Stimulated activated CD4-positive, alpha-beta T cell treated with anti-CD3 and anti-CD28 coated beads, Interleukin-1b, Interleukin-23, amount 100 ng/mL, for 1 hour (primary cell): ENCODE data around the gene HLA-DMA.
A peak's percentile ranks its signal among the peaks of the same experiment; 100 is the strongest.

Experiments
- DNase-seq, 2 donors: peaks; one replicate each; pipeline ENCODE4 v3.0.0-alpha.2; 2020; ENCODE audit warnings: low read depth in 2 of 2

Gene HLA-DMA

DNA sequence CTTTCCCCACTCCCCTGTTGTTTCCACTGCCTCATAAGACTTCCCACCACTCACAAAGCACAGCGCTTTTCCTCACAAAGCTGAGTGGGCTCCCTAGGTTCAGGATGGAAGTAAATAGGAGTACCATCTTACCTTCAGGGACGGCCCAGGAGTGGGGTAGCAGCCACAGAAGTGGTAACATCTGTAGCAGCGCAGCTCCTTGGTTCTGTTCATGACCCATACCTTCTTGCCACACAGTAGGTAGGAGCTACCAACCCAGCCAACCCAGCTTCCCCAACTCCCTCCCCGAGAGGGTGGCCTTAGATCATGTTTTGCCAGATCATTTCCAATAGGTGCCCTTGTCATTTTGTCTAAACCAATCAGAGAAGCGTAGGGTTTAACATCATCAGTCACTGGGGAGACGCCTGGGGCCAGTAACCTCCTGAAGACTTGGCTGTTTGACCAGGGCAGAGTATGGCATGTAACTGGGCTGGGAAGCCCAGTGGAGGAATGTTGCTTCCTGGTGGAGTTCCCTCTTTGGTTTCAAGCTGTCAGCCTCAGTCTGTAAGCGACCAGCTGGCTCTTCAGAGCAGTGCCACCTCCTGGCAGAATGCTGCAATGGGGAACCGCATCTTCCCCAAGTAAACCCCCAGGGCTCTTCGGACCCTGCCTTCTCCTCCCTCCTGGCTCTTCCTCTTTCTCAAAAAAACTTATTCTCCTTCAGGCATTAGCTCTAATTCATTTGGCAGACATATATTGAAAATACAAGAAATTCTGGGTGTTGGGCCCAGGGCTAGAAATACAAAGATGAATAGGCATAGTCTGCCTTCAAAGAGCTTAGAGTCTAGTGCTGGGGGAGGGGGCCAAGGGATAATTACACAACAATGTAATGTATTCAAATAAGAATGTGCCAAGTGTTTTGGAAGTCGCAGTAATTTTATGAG, at the start of gene HLA-DMA:
Gene HLA-DMA, minus strand, starts transcription at position 281 of the 923 bp plus-strand sequence. Its CDS starts 61 bp downstream, at position 220.
- peak in 1 of 2 donors; percentile 35 for DNase-seq

DNA sequence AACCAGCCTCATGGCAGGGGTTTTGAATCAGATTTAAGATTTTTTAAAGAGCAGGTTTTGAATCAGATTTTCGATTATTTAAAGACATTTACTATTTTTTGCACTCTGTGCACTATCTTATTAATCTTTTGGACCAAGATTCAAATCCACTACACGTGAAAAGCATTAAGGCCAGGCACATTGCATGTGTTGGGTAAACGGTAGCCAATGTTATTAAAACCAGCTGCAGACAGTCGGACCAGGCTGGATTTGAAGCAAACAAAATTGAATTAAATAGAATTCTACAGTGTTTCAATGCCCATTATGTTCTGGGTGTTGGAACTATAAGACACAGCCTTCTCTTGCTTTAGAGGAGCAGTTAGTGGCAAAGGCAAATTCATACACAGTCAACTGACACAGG, 48.8 kb upstream of the HLA-DMA start:
- no peak for DNase-seq

DNA sequence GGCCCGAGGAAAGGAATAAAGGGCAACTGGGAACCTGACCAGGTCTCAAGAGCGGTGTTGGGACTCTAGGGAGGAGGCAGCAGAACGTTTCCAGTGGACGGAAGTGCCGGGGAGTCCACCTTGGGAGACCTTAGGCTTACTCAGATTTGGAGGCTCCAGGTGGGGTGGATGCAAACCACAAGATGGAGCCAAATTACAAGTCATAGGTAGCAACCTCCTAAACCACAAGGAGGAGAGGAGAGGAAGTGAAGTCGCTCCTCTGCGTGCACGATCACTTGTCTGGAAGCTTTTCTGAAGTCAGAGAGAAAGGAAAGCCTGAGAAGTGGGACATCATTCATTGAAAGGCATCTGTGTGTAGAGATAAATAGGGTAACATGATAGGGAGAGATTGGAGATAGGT, 47.2 kb upstream of the HLA-DMA start:
- DNase-seq: no peak

DNA sequence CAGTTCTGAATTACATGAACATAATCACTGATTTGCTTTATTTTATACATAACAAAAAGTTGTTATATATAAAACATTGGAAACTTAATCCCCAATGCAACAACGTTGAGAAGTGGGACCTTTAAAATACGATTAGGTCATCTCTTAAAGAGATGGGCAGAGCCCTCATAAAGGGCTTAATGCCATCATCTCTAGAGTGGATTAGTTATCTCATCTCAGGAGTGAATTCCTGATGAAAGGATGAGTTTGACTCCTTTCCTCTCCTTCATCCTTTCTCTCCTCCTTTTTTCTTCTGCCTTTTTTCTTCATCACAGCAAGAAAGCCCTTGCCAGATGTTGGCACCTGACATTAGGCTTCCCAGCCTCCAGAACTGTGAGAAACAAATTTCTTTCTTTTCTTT, 42.6 kb upstream of the HLA-DMA start:
- no peak for DNase-seq

DNA sequence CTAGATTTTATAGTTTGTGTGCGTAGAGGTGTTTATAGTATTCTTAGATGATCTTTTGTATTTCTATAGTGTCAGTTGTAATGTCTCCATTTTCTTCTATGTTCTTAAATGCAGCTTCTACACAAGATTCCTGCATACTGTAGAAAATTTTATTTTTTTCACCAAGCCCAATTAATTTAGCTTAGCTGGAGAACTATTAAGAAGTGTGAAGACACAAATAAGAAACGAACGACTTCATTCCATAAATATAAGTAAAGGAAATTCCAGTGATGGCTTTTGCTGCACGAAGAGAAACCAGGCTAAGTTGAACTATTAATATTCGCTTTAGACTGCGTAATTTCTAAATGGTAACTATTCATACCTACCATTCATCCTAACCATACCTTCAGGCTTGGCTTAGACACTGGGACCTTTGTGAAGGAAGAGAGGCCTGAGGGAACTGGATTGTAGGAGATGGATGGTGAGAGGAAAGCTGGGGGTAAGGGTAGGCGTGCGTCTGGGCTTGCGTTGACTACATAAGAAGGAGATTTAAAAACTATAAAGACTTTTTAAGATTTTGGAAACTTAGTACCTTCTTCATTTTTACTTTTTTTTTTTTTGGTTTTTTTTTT, 40.6 kb upstream of the HLA-DMA start:
- DNase-seq: no peak

DNA sequence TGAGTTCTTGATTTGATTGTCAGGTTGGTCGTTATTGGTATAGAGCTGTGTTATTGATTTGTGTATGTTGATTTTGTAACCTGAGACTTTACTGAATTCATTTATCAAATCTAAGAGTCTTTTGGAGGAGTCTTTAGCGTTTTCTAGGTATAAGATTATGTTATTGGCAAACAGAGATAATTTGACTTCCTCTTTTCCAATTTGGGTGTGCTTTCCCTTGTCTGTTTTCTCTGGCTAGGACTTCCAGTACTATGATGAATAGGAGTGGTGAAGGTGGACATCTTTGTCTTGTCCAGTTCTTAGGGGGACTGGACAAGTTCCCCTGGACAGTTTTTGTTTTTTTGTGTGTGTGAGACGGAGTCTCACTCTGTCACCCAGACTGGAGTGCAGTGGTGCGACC, 39.1 kb upstream of the HLA-DMA start:
- no peak for DNase-seq

DNA sequence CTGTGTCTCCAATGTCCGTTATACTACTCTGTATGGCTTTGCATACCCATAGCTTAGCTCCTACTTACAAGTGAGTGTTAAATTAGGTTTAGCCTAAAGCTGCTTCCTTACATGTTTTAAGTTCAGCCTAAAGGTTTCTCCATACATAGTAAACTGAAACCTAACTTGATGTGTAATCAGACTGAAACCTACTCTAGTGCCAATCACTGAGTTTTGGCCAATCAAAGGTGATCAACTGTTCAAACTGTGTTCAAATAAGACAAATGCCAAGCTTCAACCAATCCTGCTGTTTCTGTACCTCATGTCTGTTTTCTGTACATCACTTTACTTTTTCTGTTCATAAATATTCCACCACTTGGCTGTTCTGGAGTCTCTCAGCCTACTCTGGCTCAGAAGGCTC, 36.5 kb upstream of the HLA-DMA start:
- no peak for DNase-seq

DNA sequence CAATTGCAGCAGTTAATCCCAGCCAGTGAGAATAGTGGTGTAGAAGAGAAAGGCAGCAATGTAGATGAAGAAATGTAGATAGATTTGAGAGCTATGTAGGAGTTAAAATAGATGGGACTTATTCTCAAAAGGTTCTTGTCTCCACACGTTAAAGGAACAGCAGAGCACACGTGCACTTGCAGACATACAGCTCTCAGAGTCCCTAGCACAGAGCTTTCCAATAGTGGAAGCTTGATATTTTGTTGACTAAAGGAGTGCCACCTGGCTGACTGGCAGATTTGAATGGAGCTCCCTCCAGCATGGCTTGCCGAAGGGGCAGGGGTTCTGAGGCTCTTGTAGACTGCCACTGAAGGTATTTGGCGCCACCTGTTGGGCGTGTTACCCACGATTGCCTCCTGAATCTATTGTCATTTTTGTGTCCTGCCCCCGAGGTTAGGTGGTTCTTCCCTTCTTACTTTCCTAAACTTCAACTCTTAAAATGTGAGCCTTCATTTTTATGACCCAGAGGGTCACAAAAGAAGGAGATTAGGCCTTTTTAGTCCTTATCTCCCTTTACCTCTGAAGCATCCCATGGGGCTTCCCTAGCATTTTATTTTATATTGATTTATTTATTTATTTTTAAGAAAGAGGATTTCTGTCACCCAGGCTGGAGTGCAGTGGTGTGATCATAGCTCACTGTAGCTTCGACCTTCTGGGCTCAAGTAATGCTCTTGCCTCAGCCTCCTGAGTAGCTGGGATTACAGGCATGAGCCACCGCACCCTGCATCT, 31.9 kb upstream of the HLA-DMA start:
- peak; percentile 84 to 90 for DNase-seq

DNA sequence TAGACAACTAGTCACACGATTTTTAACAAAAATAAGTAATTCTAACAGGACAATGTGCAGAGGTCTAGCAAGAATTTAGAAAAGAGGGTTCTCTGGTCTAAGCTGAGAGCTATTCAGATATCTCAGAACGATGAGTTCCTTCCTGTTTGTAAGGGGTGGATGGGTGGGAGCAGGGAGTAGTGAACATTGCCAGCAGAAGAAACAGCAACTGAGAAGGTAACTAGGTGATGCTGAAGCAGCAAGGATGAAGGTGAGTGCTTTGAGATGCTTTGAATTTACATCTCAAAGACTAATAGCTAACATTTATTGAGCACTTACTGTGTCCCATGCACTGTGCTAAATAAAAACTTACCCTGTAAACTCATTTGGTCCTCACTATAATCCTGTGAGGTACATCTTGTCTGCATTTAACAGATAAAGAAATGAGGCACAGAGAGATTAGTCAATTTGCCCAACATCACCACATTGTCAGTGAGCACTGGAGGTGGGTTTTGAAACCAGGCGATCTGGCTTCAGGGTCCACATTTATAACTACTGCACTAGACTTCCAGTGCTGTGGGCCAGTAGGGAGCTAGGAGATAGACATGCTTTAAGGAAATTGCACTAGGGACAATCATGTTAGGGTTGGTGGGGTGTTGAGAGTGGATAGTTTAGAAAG, 31.2 kb upstream of the HLA-DMA start:
- DNase-seq: no peak

DNA sequence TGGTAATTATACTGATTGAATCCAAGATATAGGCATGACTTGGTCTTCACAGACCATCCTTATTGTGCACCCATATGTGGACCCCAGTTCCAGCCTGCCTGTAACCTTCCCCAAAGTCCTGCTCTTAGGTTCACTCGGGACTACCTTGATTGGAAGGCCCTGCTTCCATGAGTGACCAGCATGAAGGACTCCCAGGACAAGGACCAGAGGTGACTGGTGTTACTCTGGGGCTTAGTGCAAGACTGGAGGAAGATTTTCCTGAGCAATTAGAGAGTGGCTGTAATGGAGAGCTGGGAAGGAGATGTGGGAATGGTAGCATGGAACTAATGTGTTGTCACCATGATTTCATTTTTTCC, 30.6 kb upstream of the HLA-DMA start:
- DNase-seq: no peak

DNA sequence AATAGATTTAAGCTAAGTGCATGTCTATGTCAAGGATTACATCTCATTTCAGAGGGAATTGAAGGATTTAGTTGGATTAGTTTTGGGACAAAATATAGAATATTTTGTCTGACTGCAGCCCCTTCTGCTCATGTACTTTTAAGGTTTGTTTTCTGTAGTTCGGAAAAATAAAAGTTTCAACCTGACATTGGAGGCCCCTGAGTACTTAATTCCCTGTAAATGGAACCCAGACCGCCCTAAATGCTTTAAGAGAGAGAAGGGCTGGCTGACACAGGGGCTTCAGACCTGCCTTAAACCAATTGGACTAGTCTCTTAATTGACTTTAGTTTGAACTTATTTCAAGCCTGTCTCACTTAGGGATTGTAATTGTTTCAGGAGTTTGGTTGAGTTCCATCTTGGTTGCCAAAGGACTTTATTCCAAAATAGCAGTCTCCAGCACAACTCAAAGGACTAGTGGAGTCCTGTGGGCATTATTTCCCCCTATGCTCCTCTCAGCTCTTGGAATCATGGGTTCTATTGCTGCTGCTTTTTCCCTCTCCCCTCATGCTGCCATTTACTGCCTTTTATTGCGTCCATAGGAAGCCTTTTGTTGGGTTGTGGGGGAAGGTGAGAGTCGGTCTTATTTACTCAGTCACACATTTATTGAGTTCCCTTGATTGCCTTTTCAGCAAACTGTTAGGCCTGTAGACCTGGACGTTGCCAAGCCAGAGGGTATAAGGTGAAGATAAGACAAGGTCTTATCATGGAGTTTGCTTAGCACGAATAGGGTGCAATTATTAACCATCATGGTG, 30.0 kb upstream of the HLA-DMA start:
- DNase-seq: no peak

DNA sequence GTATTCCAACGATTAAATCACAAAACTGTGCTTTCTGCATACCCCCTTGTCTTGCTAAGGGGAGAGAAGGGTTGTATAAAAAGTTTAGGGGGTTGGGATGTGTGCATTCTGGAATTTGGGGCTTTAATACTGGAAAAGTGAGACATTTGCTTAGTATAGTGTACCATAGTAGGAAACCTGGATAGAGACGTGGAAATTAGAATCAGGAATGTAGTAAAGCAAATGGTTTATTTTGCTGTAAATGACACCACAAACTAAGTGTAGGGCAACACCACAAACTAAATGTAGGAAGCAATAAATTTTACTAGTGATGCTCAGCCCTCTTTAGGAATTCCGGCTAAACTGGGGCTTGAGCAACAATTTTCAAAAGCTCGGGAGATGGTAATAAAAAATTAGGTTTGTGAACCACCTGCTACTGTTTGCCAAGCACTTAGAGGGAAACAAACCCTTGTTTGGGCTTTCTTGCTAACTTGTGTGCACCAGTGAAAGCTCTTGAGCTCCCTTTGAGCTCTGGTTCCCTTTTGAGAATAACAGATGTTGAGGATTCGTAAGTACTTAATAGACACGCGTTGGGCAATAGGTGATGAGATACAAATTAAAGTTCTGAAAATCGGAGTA, 29.3 kb upstream of the HLA-DMA start:
- no peak for DNase-seq

DNA sequence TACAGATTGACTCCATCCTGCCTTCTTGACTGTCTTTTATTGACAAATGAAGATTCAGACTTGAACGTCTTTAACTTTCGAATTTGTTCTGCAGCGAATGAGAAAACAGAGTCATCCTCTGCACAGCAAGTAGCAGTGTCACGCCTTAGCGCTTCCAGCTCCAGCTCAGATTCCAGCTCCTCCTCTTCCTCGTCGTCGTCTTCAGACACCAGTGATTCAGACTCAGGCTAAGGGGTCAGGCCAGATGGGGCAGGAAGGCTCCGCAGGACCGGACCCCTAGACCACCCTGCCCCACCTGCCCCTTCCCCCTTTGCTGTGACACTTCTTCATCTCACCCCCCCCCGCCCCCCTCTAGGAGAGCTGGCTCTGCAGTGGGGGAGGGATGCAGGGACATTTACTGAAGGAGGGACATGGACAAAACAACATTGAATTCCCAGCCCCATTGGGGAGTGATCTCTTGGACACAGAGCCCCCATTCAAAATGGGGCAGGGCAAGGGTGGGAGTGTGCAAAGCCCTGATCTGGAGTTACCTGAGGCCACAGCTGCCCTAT, 27.7 kb upstream of the HLA-DMA start:
- DNase-seq: no peak

DNA sequence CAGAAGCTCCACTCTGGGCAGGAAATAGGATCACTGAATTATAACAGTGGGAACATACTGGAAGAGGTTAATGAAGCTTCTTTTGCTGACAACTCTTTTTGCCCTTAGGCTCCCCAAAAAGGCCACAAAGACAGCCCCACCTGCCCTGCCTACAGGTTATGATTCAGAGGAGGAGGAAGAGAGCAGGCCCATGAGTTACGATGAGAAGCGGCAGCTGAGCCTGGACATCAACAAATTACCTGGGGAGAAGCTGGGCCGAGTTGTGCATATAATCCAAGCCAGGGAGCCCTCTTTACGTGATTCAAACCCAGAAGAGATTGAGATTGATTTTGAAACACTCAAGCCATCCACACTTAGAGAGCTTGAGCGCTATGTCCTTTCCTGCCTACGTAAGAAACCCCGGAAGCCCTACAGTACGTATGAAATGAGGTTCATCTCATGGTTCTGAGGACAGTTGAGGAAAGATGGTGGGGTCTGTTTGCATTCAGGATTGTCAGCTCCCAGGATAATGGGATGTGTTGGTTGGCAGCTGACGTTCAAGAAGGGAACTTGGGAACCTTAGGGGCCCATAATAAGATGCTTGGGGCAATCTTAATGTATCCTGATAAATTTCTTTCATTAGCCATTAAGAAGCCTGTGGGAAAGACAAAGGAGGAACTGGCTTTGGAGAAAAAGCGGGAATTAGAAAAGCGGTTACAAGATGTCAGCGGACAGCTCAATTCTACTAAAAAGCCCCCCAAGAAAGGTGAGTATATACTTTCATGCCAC, 27.0 kb upstream of the HLA-DMA start:
- no peak for DNase-seq

DNA sequence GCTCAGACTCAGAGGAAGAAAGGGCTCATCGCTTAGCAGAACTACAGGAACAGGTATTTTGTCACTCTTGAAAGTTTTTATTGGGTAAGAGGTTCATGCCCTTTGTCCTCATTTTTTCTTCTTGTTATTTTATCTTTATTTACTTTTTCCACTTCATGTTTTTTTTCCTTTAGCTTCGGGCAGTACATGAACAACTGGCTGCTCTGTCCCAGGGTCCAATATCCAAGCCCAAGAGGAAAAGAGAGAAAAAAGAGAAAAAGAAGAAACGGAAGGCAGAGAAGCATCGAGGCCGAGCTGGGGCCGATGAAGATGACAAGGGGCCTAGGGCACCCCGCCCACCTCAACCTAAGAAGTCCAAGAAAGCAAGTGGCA, 25.0 kb upstream of the HLA-DMA start:
- no peak for DNase-seq

DNA sequence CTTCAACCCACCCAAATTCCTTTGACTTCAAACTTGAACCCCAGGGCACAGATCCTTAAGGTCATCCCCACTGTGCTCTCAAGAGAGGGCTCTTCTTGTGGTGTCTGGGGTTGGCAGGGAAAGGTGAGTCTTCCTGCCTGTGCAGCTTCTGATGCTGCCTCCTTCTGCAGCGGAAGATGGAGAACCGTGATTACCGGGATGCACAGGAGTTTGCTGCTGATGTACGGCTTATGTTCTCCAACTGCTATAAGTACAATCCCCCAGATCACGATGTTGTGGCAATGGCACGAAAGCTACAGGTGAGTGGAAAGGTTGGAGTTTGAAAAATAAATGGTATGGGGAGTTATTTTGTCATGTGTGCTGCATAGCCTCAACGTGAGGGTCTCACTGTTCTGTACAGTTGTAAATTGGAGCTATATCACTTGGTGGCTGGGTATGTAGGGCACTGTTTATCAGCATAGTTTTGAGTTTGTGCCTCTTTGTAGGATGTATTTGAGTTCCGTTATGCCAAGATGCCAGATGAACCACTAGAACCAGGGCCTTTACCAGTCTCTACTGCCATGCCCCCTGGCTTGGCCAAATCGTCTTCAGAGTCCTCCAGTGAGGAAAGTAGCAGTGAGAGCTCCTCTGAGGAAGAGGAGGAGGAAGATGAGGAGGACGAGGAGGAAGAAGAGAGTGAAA, 24.5 kb upstream of the HLA-DMA start:
- DNase-seq: no peak

DNA sequence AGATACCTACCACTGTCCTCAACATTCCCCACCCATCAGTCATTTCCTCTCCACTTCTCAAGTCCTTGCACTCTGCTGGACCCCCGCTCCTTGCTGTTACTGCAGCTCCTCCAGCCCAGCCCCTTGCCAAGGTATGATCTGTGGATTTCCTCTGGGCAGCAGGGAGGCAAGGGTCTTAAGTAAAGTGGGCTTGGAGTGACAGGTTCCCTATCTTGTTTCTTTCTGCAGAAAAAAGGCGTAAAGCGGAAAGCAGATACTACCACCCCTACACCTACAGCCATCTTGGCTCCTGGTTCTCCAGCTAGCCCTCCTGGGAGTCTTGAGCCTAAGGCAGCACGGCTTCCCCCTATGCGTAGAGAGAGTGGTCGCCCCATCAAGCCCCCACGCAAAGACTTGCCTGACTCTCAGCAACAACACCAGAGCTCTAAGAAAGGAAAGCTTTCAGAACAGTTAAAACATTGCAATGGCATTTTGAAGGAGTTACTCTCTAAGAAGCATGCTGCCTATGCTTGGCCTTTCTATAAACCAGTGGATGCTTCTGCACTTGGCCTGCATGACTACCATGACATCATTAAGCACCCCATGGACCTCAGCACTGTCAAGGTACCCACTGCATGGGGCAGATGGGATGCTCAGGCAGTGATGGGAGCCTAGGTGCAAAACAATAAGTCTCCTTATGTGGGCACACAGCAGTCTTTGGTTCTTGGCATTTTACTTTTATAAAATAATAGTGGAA, 23.6 kb upstream of the HLA-DMA start:
- DNase-seq: no peak

DNA sequence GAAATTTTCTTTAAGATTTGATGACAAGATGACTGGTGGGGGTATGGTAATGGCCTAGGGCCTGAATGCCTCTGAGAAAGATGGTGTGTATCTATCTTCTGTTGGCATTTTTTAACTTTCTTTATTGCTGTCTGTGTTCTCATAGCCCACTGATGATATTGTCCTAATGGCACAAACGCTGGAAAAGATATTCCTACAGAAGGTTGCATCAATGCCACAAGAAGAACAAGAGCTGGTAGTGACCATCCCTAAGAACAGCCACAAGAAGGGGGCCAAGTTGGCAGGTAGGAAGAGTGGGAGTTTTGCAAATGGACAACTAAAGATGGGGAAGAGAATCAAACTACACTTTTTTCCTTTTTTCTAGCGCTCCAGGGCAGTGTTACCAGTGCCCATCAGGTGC, 23.0 kb upstream of the HLA-DMA start:
- DNase-seq: no peak
